D341Med (cell line): ENCODE measurements around the gene HMX1.

Experiments used
- DNase-seq: peaks from one replicate; pipeline ENCODE4 v3.0.0; 2012; ENCODE audit warnings: low spot score

The HMX1 gene

GRCh38 chr4:8819473-8820177 is 52.0 kb downstream of the HMX1 start:
- DNase-seq, result peak; percentile 15

- peak; percentile 1 for DNase-seq
Measured at GRCh38 chr4:8819019-8819418, 52.6 kb downstream of the HMX1 start.

GRCh38 chr4:8818063-8818881 is 53.4 kb downstream of the HMX1 start:
- peak; percentile 12 for DNase-seq

- peak; percentile 9 for DNase-seq
Measured at GRCh38 chr4:8817813-8818062, 53.9 kb downstream of the HMX1 start.

GRCh38 chr4:8817096-8817812 is 54.4 kb downstream of the HMX1 start:
- DNase-seq, result peak; percentile 1
